VCaP (cell line): ENCODE measurements around the gene ZNF214.
"Not testable (repeated sequence)": the region's sequence is repeated elsewhere in the genome, so short reads cannot be mapped to it uniquely, and the experiment has no call there.

Experiments
- H3K27ac ChIP-seq: fragments of 450-650 bp; 2 replicates; pipeline ENCODE4 v1.5.1; 2017
- TF ChIP-seq, protein P1 (sequence below): fragments of 450-650 bp; conservative IDR thresholded peaks from 2 replicates; pipeline ENCODE4 v1.5.1; 2017; ENCODE audit warnings: mild to moderate bottlenecking, moderate library complexity

ZNF214 gene

DNA sequence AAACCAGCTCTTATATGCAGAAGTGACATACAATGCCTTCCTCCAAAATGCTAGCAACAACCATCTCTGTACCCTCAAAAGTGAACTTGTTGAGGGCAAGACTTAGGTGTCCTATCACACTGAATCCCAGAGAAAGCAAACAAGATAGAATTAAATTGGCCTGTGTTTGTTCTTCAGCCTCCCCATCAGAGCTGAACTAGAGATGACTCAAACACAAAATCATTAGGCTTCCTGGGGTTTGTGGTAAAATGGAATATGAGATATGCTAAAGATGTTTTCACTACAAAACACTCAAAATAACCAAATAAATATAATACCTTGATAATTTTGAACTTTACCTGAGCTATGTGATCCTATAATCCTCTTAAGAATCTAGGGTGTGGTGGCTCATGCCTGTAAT, 31.6 kb downstream of the ZNF214 start:
- TF ChIP-seq, protein P1, sequence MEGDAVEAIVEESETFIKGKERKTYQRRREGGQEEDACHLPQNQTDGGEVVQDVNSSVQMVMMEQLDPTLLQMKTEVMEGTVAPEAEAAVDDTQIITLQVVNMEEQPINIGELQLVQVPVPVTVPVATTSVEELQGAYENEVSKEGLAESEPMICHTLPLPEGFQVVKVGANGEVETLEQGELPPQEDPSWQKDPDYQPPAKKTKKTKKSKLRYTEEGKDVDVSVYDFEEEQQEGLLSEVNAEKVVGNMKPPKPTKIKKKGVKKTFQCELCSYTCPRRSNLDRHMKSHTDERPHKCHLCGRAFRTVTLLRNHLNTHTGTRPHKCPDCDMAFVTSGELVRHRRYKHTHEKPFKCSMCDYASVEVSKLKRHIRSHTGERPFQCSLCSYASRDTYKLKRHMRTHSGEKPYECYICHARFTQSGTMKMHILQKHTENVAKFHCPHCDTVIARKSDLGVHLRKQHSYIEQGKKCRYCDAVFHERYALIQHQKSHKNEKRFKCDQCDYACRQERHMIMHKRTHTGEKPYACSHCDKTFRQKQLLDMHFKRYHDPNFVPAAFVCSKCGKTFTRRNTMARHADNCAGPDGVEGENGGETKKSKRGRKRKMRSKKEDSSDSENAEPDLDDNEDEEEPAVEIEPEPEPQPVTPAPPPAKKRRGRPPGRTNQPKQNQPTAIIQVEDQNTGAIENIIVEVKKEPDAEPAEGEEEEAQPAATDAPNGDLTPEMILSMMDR = no peak
- H3K27ac ChIP-seq = no peak overlapping the region

DNA sequence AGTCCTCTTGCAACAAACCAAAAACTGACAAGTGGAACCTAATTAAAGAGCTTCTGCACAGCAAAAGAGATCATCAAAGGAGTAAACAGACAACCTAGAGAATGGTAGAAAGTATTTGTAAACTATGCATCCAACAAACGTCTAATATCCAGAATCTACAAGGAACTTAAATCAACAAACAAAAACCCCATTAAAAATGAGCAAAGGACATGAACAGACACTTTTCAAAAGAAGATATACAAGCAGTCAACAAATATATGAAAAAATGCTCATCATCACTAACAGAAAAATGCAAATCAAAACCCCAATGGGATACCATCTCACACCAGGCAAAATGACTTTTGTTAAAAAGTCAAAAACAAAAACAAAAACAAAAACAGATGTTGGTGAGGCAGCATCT, 33.7 kb downstream of the ZNF214 start:
- TF ChIP-seq, protein P1 = no peak
- H3K27ac ChIP-seq = no peak overlapping the region

DNA sequence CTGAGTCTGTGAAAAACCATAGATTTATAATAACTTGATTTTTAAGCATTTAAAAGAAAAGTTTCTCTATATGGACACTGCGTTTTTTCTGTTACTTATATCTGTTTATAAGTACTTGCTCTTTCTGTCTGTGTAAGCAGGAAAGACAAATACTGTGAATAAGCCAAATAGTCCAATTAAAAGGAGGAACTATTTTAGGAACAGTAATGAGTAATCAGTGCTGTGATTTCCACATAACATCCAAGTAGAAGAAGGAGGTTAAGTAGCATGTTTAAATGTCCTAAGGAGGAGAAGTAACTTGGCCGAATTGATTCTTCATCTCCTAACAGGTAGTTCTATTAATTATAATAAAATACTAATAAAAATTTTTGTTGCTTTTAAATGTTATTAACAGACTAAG, 40.8 kb downstream of the ZNF214 start:
- no peak overlapping the region for H3K27ac ChIP-seq
- TF ChIP-seq, protein P1 = no peak

DNA sequence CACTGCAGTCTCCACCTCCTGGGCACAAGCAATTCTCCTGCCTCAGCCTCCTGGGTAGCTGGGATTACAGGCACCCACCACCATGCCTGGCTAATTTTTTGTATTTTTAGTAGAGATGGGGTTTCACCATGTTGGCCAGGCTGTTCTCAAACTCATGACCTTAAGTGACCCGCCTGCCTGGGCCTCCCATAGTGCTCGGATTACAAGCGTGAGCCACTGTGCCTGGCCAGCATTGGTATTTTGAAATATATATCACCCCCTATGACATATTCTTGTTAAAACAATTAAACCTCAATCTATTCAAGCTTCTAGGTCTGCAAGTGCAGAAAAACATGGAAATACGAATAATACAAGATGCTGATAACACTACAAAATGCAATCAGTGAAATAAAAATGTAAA, 50.3 kb downstream of the ZNF214 start:
- not testable (repeated sequence) for H3K27ac ChIP-seq

DNA sequence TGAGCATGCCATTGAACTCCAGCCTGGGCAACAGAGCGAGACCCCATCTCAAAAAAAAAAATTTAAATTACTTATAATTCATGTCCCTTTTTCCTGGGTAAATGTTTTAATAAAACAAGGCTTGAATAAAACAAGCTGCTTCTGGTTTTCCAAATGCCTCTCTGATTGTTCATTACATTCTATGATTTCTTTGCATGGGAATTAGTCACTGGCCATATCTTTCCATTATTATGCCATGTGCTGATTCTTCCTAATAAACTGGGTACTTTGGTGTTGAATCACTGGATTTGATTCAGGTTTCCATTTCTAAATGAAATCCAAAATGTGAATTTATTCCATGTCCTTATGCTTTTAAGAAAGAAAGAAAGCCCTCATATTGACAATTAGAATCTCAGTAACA, 51.3 kb downstream of the ZNF214 start:
- no peak overlapping the region for H3K27ac ChIP-seq
- TF ChIP-seq, protein P1 = no peak

DNA sequence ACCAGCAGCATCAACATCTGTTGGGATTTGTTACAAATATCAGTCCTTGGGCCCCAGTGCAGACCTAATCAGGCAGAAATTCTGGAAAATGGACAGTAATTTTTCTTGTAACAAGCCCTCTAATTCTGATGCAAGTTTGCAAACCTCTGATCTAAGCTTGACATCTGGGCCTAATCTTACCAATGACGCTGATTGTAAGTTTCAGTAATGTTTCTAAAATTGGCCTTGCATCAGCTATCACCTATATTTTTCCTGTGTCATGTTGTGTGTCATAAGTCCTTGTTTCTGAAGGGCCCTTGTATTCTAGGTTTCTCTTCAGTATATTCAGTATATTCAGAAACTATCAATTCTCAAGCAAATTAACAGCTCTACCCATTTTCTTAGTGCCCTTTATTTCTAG, 57.5 kb downstream of the ZNF214 start:
- TF ChIP-seq, protein P1 = no peak
- H3K27ac ChIP-seq = no peak overlapping the region

DNA sequence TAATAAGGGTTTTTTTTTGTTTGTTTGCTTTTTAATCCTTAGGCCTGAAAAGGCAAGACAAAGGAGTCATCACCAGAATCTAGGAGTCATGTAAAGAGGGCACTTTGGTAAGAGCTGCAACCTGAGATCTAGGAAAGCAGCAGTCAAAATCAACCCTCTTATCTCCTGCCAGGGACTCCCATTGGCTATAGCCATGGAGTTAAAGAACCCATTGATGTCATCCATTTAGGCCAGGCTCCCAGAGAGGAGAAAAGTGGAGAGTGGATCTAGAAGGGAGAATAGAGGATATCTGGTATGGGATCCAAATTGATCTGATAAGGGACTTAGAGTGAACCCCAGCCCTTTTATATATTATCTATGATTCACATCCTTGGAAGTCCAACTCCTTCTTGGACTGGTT, 58.0 kb downstream of the ZNF214 start:
- TF ChIP-seq, protein P1 = no peak
- no peak overlapping the region for H3K27ac ChIP-seq

DNA sequence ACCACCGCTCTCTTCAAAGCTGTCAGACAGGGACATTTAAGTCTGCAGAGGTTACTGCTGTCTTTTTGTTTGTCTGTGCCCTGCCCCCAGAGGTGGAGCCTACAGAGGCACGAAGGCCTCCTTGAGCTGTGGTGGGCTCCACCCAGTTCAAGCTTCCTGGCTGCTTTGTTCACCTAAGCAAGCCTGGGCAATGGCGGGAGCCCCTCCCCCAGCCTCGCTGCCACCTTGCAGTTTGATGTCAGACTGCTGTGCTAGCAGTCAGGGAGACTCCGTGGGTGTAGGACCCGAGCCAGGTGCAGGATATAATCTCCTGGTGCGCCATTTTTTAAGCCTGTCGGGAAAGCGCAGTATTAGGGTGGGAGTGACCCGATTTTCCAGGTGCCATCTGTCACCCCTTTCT, 65.9 kb downstream of the ZNF214 start:
- not testable (repeated sequence) for H3K27ac ChIP-seq
